Lower leg skin (tissue), 4 donors: ENCODE data around the gene MTHFSD. TPM values are rescaled to one million over a fixed set of nuclear protein-coding genes. Genes with fewer than 3 reads are reported as not detected.

ENCODE experiments used
- DNase-seq, 2 donors: peaks; one replicate each; pipeline ENCODE4 v3.0.0-alpha.2; 2019; ENCODE audit warnings: low spot score in 2 of 2
- H3K4me3 ChIP-seq: fragments of 200-600 bp; sonication (generic); 2 replicates; pipeline ENCODE4 v1.5.1; 2017; ENCODE audit warnings: mild to moderate bottlenecking, low read depth; ENCODE audit not compliant: poor library complexity, severe bottlenecking
- CTCF ChIP-seq, 3 donors: fragments of 450-650 bp; IDR thresholded peaks; one replicate each; pipeline ENCODE4 v1.5.1; 2016; ENCODE audit warnings: antibody characterized with exemption in 3 of 3, mild to moderate bottlenecking in 3 of 3, moderate library complexity in 2 of 3
- POLR2A ChIP-seq, 2 donors: fragments of 450-650 bp; IDR thresholded peaks; one replicate each; pipeline ENCODE4 v1.6.1; 2016 to 2017; ENCODE audit warnings: antibody characterized with exemption in 2 of 2, mild to moderate bottlenecking in 1 of 2, moderate library complexity in 1 of 2
- WGBS, 2 donors: methylation state at CpG; one replicate each; pipeline ENCODE4 v1.1.5; 2018; 5-methylcytosine and 5-hydroxymethylcytosine counted together
- intact Hi-C: fragments of 100-400 bp; cut with DNase I; formaldehyde crosslinking; loops from one replicate; pipeline ENCODE4 v1.15.0; 2023; ENCODE audit warnings: low total_unique reads
- total RNA-seq, 4 donors: library from RNA; depleted of rRNA; stranded (reverse); fragments of >200 nt; gene quantifications; one replicate each; pipeline ENCODE4 v1.1.0, GENCODE V29; 2016

Gene MTHFSD
- total RNA-seq, 4 donors from 2014 or later: 14.5 to 34.8 (median 25.5) TPM

GRCh38 chr16:86508028-86508946 is 46.7 kb downstream of the MTHFSD start:
- intact Hi-C loops: no loop called here
- TF ChIP-seq POLR2A (IDR thresholded peaks at IDR 0.05) (no peak), CTCF (IDR thresholded peaks at IDR 0.05) (no peak)
- no peak for DNase-seq
- WGBS, 2 donors: 2 to 8% methylated on average over 21 to 65 of the region's 99 CpGs
- H3K4me3 ChIP-seq: no peak overlapping the region

- intact Hi-C loops: no loop called here
- DNase-seq: no peak
- TF ChIP-seq CTCF (IDR thresholded peaks at IDR 0.05) (no peak), POLR2A (IDR thresholded peaks at IDR 0.05) (no peak)
- WGBS, 2 donors: 7 to 14% methylated on average over 28 to 34 of the region's 37 CpGs
- H3K4me3 ChIP-seq: no peak overlapping the region
These were observed 47.6 kb downstream of the MTHFSD start for GRCh38 chr16:86507173-86508027.

- TF ChIP-seq POLR2A (IDR thresholded peaks at IDR 0.05): no peak
- TF ChIP-seq CTCF (IDR thresholded peaks at IDR 0.05): no peak
- DNase-seq: no peak
- intact Hi-C loops: no loop called here
- no peak overlapping the region for H3K4me3 ChIP-seq
- 11 to 12% methylated on average over 26 to 27 of the region's 27 CpGs for WGBS, 2 donors
These were observed 48.9 kb downstream of the MTHFSD start for GRCh38 chr16:86505899-86506864.

GRCh38 chr16:86505185-86505898 is 49.7 kb downstream of the MTHFSD start:
- no peak for TF ChIP-seq CTCF (IDR thresholded peaks at IDR 0.05)
- TF ChIP-seq POLR2A (IDR thresholded peaks at IDR 0.05): no peak
- no peak overlapping the region for H3K4me3 ChIP-seq
- no peak for DNase-seq
- intact Hi-C loops: no loop called here
- 2 to 3% methylated on average over 40 to 51 of the region's 67 CpGs for WGBS, 2 donors
